ENCODE results near the gene FRRS1. TPM values are rescaled to one million over a fixed set of nuclear protein-coding genes. Genes with fewer than 3 reads are reported as not detected.

The FRRS1 gene
- total RNA-seq, 1 donor from 2014 or later: 4.3 TPM

- no peaks in the 10 kb centered on the region for H3K36me3 Mint-ChIP-seq (ENCODE audit: unreplicated experiment)
- no peak for DNase-seq (ENCODE audit: extremely low spot score, unreplicated experiment)
Measured at GRCh38 chr1:99768524-99769245, 2.2 kb upstream of the FRRS1 start.

GRCh38 chr1:99768104-99768503, 1.7 kb upstream of the FRRS1 start:
- peak overlapping the region; percentile 24 for H3K4me3 Mint-ChIP-seq (ENCODE audit: unreplicated experiment)

More at GRCh38 chr1:99768524-99769245, 2.2 kb upstream of the FRRS1 start:
- Mint-ChIP-seq H3K4me1 (ENCODE audit: unreplicated experiment) (peaks cover 22% of the 10 kb centered on the region), H3K27ac (ENCODE audit: unreplicated experiment) (no peak overlapping the region), H3K4me3 (ENCODE audit: unreplicated experiment) (no peak overlapping the region), H3K9me3 (ENCODE audit: unreplicated experiment) (no peaks in the 10 kb centered on the region), H3K27me3 (ENCODE audit: unreplicated experiment) (peaks cover 5% of the 10 kb centered on the region)
- no peak for TF ChIP-seq CTCF (IDR thresholded peaks at IDR 0.05)

GRCh38 chr1:99764909-99765308, 1.5 kb downstream of the FRRS1 start:
- Mint-ChIP-seq H3K36me3 (ENCODE audit: unreplicated experiment) (no peaks in the 10 kb centered on the region), H3K27ac (ENCODE audit: unreplicated experiment) (peak overlapping the region; percentile 36), H3K9me3 (ENCODE audit: unreplicated experiment) (no peaks in the 10 kb centered on the region), H3K4me1 (ENCODE audit: unreplicated experiment) (peaks cover 34% of the 10 kb centered on the region), H3K4me3 (ENCODE audit: unreplicated experiment) (peak overlapping the region; percentile 74), H3K27me3 (ENCODE audit: unreplicated experiment) (peaks cover 5% of the 10 kb centered on the region)
- no peak for DNase-seq (ENCODE audit: extremely low spot score, unreplicated experiment)
- no peak for TF ChIP-seq CTCF (IDR thresholded peaks at IDR 0.05)

More at GRCh38 chr1:99768104-99768503, 1.7 kb upstream of the FRRS1 start:
- no peak for TF ChIP-seq CTCF (IDR thresholded peaks at IDR 0.05)
- Mint-ChIP-seq H3K9me3 (ENCODE audit: unreplicated experiment) (no peaks in the 10 kb centered on the region), H3K4me1 (ENCODE audit: unreplicated experiment) (peaks cover 22% of the 10 kb centered on the region), H3K36me3 (ENCODE audit: unreplicated experiment) (no peaks in the 10 kb centered on the region), H3K27me3 (ENCODE audit: unreplicated experiment) (peaks cover 5% of the 10 kb centered on the region), H3K27ac (ENCODE audit: unreplicated experiment) (no peak overlapping the region)
- DNase-seq (ENCODE audit: extremely low spot score, unreplicated experiment): no peak

- Mint-ChIP-seq H3K27me3 (ENCODE audit: unreplicated experiment) (peaks cover 5% of the 10 kb centered on the region), H3K9me3 (ENCODE audit: unreplicated experiment) (peaks cover 4% of the 10 kb centered on the region), H3K4me1 (ENCODE audit: unreplicated experiment) (peaks cover 34% of the 10 kb centered on the region), H3K36me3 (ENCODE audit: unreplicated experiment) (no peaks in the 10 kb centered on the region), H3K27ac (ENCODE audit: unreplicated experiment) (no peak overlapping the region), H3K4me3 (ENCODE audit: unreplicated experiment) (no peak overlapping the region)
- no peak for DNase-seq (ENCODE audit: extremely low spot score, unreplicated experiment)
- no peak for TF ChIP-seq CTCF (IDR thresholded peaks at IDR 0.05)
Measured at GRCh38 chr1:99764439-99764838, 2.0 kb downstream of the FRRS1 start.

GRCh38 chr1:99763956-99764355, 2.5 kb downstream of the FRRS1 start:
- Mint-ChIP-seq H3K4me1 (ENCODE audit: unreplicated experiment) (peaks cover 34% of the 10 kb centered on the region), H3K27me3 (ENCODE audit: unreplicated experiment) (peaks cover 3% of the 10 kb centered on the region), H3K4me3 (ENCODE audit: unreplicated experiment) (no peak overlapping the region), H3K9me3 (ENCODE audit: unreplicated experiment) (peaks cover 8% of the 10 kb centered on the region), H3K36me3 (ENCODE audit: unreplicated experiment) (peaks cover 2% of the 10 kb centered on the region), H3K27ac (ENCODE audit: unreplicated experiment) (no peak overlapping the region)
- no peak for DNase-seq (ENCODE audit: extremely low spot score, unreplicated experiment)
- no peak for TF ChIP-seq CTCF (IDR thresholded peaks at IDR 0.05)
